Stimulated activated CD8-positive, alpha-beta memory T cell treated with anti-CD3 and anti-CD28 coated beads, Interleukin-15, amount 100 ng/mL, for 1 hour (primary cell): ENCODE results near the gene TMEM271.
"Not testable (repeated sequence)": the region's sequence is repeated elsewhere in the genome, so short reads cannot be mapped to it uniquely, and the experiment has no call there.

Experiments used
- DNase-seq: peaks from one replicate; pipeline ENCODE4 v3.0.0-alpha.2; 2020; ENCODE audit warnings: low read depth

The TMEM271 gene

GRCh38 chr4:561426-561825, 14.7 kb downstream of the TMEM271 start:
- no peak for DNase-seq

GRCh38 chr4:560731-561291, 15.3 kb downstream of the TMEM271 start:
- no peak for DNase-seq

GRCh38 chr4:560061-560460, 16.0 kb downstream of the TMEM271 start:
- no peak for DNase-seq

GRCh38 chr4:555566-556275, 20.4 kb downstream of the TMEM271 start:
- no peak for DNase-seq

- not testable (repeated sequence) for DNase-seq
These were observed 21.2 kb downstream of the TMEM271 start for GRCh38 chr4:554793-555320.

- DNase-seq: no peak
These were observed 24.1 kb downstream of the TMEM271 start for GRCh38 chr4:552019-552418.

GRCh38 chr4:550268-550667, 25.8 kb downstream of the TMEM271 start:
- not testable (repeated sequence) for DNase-seq

- no peak for DNase-seq
These were observed 27.1 kb downstream of the TMEM271 start for GRCh38 chr4:548976-549375.

GRCh38 chr4:545612-546011, 30.5 kb downstream of the TMEM271 start:
- no peak for DNase-seq

- no peak for DNase-seq
These were observed 31.5 kb downstream of the TMEM271 start for GRCh38 chr4:544386-545105.

- DNase-seq: no peak
These were observed 34.8 kb downstream of the TMEM271 start for GRCh38 chr4:541271-541670.

- DNase-seq: no peak
These were observed 37.5 kb downstream of the TMEM271 start for GRCh38 chr4:538542-539142.

- DNase-seq: no peak
These were observed 38.4 kb downstream of the TMEM271 start for GRCh38 chr4:537436-538264.

GRCh38 chr4:536351-536972, 39.6 kb downstream of the TMEM271 start:
- DNase-seq: no peak

GRCh38 chr4:535924-536281, 40.2 kb downstream of the TMEM271 start:
- no peak for DNase-seq

- no peak for DNase-seq
These were observed 40.7 kb downstream of the TMEM271 start for GRCh38 chr4:535181-535923.

GRCh38 chr4:534576-535151, 41.4 kb downstream of the TMEM271 start:
- DNase-seq: no peak

GRCh38 chr4:534101-534575, 42.0 kb downstream of the TMEM271 start:
- DNase-seq: no peak

GRCh38 chr4:533318-534100, 42.6 kb downstream of the TMEM271 start:
- DNase-seq: no peak
